GM12873 (cell line): ENCODE results near the gene KMT2B.

Source experiments
- TF ChIP-seq, protein P1 (sequence below): IDR thresholded peaks from 2 replicates; pipeline ENCODE4 v1.5.1; 2012; ENCODE audit warnings: low read depth, mild to moderate bottlenecking, moderate library complexity, low read length, control low read depth; ENCODE audit not compliant: insufficient read depth; ENCODE audit errors: missing control alignments

KMT2B gene

DNA sequence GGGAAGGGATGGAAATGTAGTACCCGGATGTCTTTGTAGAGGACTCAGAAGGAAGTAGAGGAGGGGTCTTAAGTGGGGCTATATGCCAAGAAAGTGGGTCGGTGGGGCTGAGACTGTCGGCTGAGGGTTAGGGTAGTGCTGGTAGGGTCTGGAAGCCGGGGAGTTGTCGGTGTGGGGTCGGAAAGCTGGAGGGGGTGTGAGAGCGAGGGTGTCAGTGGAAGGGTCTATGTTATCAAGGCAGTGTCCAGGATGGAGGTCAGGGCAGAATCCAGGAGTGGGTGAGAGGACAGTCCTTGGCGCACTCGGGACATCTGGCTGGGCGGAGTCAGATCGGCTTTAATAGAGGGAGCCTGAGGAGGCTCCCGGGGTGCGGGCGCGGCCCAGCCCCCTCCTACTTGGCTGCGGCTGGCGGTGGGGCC is 37.3 kb downstream of the KMT2B start:
- TF ChIP-seq, protein P1, sequence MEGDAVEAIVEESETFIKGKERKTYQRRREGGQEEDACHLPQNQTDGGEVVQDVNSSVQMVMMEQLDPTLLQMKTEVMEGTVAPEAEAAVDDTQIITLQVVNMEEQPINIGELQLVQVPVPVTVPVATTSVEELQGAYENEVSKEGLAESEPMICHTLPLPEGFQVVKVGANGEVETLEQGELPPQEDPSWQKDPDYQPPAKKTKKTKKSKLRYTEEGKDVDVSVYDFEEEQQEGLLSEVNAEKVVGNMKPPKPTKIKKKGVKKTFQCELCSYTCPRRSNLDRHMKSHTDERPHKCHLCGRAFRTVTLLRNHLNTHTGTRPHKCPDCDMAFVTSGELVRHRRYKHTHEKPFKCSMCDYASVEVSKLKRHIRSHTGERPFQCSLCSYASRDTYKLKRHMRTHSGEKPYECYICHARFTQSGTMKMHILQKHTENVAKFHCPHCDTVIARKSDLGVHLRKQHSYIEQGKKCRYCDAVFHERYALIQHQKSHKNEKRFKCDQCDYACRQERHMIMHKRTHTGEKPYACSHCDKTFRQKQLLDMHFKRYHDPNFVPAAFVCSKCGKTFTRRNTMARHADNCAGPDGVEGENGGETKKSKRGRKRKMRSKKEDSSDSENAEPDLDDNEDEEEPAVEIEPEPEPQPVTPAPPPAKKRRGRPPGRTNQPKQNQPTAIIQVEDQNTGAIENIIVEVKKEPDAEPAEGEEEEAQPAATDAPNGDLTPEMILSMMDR, result no peak

DNA sequence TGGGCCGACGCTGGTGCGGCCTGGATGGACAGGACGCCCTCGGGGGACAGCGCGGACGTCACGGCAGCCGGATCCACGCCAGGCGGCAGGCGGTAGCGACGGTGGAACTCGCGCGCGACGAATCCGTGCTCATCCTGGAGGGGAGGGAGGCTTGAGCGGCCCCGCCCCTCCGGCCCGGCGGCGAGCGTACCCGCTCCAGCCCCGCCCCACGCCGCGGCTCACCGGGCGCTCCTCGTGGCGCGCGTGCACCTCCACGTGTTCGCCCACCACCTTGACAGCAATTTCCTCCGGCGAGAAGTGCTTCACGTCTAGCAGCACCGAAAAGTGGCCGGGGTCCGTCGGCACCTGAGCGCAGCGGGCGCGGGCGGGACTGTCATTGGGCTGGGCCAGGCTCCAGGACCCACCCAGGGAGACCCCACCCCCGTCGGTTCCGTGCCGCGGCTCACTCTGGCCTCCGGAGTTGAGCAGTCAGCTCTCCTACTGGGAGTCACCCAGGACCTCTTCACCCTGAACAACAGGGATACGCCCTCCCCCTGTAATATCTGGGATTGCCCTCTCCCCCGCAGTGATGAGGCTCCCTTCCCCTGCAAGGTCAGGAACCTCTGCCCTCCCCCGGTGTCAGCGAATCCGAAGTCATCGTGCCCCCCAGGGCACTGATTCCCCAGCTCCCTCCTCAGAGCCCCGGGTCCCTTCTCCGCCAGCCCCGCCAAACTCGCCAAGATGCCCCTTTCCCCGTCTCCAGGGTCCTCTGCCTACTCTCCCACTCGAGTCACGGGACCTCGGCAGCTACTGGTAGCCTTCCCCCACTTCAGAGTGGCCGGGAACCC is 38.0 kb downstream of the KMT2B start:
- TF ChIP-seq, protein P1, result no peak

- TF ChIP-seq, protein P1, result no peak
These were observed 38.8 kb downstream of the KMT2B start, which contains the start of gene HSPB6 for GRCh38 chr19:35756377-35757230. Gene HSPB6, minus strand, starts transcription at chr19:35757029. Its CDS starts 21 bp downstream, at chr19:35757008.

GRCh38 chr19:35757231-35757748 is 39.5 kb downstream of the KMT2B start:
- TF ChIP-seq, protein P1, result no peak

- TF ChIP-seq, protein P1, result no peak
These were observed 40.2 kb downstream of the KMT2B start, which contains the start of gene PROSER3 for GRCh38 chr19:35757749-35758608. Gene PROSER3, plus strand, starts transcription at chr19:35758176. Its CDS starts 40 bp downstream, at chr19:35758216.

GRCh38 chr19:35759697-35760096 is 41.9 kb downstream of the KMT2B start:
- TF ChIP-seq, protein P1, result no peak
